ENCODE measurements around the gene HOMER2. TPM values are rescaled to one million over a fixed set of nuclear protein-coding genes. Genes with fewer than 3 reads are reported as not detected.

Gene HOMER2
- total RNA-seq, 1 experiment from 2014 or later, result 14.2 TPM

DNA sequence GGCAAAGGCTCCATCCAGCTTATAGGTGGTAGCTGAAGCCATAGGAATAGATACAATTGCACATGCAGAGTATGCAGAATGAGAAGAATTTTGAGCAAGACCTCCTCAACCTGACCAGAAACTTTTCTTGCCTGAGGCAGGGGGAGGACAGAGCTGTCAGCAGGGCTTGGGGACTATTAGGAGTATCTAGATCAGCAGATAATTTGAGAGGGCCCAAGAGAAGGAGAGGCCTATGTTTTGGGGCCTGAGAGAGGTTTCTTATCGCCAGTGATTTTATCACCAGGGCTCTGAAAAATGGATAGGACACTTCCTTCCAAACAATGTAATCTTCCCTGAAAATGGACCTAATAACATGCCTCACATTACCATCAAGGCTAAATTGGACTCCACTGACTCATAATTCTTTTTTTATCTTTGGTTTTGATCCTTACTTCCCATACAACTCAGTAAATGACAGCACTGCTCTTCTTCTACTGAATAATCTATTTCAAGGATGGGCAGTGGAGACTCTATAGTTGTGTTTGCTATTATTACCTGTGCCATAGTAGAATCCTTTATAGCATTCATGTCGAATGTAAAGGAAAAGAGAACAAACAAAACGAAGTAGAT is 17.7 kb upstream of the HOMER2 start:
- no peaks in the 10 kb centered on the region for H3K4me1 ChIP-seq (ENCODE audit: insufficient read depth, low read length)
- H2BK5ac ChIP-seq (ENCODE audit: insufficient read length, low read length), result no peak overlapping the region
- H3K27me3 ChIP-seq (ENCODE audit: insufficient read depth, low read length), result no peaks in the 10 kb centered on the region
- H3K23me2 ChIP-seq (ENCODE audit: insufficient read length, low read depth, low read length, poor library complexity, severe bottlenecking), result no peaks in the 10 kb centered on the region
- H4K20me1 ChIP-seq (ENCODE audit: control insufficient read depth, insufficient read depth, insufficient read length), result no peaks in the 10 kb centered on the region
- H3K23ac ChIP-seq (ENCODE audit: insufficient read length, low read depth, low read length), result no peak overlapping the region
- Mint-ChIP-seq H3K4me1 (no peaks in the 10 kb centered on the region), H3K27ac (no peak overlapping the region), H3K27me3 (ENCODE audit: low read depth) (peaks cover 6% of the 10 kb centered on the region), H3K4me3 (no peak overlapping the region), H3K9me3 (no peaks in the 10 kb centered on the region), H3K36me3 (ENCODE audit: insufficient read depth in 1 of 3, low read depth in 3 of 3) (no peaks in the 10 kb centered on the region)
- no peak overlapping the region for H3K18ac ChIP-seq (ENCODE audit: insufficient read length, low read depth, low read length)
- no peak overlapping the region for H2BK20ac ChIP-seq (ENCODE audit: low read depth, low read length, poor library complexity, severe bottlenecking)
- H3K4me2 ChIP-seq (ENCODE audit: insufficient read depth, insufficient read length, low read length), result no peak overlapping the region
- no peak overlapping the region for H4K91ac ChIP-seq (ENCODE audit: insufficient read length, low read depth, low read length)
- H2AFZ ChIP-seq (ENCODE audit: low read length), result no peak overlapping the region
- no peaks in the 10 kb centered on the region for H3K79me2 ChIP-seq (ENCODE audit: insufficient read depth, low read length)
- TF ChIP-seq, protein P1, sequence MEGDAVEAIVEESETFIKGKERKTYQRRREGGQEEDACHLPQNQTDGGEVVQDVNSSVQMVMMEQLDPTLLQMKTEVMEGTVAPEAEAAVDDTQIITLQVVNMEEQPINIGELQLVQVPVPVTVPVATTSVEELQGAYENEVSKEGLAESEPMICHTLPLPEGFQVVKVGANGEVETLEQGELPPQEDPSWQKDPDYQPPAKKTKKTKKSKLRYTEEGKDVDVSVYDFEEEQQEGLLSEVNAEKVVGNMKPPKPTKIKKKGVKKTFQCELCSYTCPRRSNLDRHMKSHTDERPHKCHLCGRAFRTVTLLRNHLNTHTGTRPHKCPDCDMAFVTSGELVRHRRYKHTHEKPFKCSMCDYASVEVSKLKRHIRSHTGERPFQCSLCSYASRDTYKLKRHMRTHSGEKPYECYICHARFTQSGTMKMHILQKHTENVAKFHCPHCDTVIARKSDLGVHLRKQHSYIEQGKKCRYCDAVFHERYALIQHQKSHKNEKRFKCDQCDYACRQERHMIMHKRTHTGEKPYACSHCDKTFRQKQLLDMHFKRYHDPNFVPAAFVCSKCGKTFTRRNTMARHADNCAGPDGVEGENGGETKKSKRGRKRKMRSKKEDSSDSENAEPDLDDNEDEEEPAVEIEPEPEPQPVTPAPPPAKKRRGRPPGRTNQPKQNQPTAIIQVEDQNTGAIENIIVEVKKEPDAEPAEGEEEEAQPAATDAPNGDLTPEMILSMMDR (conservative IDR thresholded peaks at IDR 0.05), result no peak
- WGBS (ENCODE audit: extremely low coverage, insufficient read length, low lambda C conversion rate), result no CpG with 5 or more reads among the region's 3 CpGs
- no peak overlapping the region for H3K4ac ChIP-seq (ENCODE audit: low read depth, low read length)
- H3K9ac ChIP-seq (ENCODE audit: extremely low read depth, insufficient read length, low read length), result no peak overlapping the region
- H2BK120ac ChIP-seq (ENCODE audit: low read depth, low read length, poor library complexity, severe bottlenecking), result no peak overlapping the region
- H3K27ac ChIP-seq (ENCODE audit: insufficient read length, low read depth, low read length), result no peak overlapping the region
- no peak overlapping the region for H3T11ph ChIP-seq (ENCODE audit: low read length)
- no peak overlapping the region for H3K14ac ChIP-seq (ENCODE audit: insufficient read depth, low read length)
- H4K5ac ChIP-seq (ENCODE audit: insufficient read length, low read depth, low read length), result no peak overlapping the region
- H2BK12ac ChIP-seq (ENCODE audit: insufficient read length, low read depth, low read length), result no peak overlapping the region
- no peak for DNase-seq
- no peak overlapping the region for H4K8ac ChIP-seq (replicated peaks; ENCODE audit: insufficient read length, low read depth, low read length)
- H2AK5ac ChIP-seq (ENCODE audit: insufficient read length, low read length), result no peak overlapping the region
- no peak overlapping the region for H2BK15ac ChIP-seq (ENCODE audit: low read depth, low read length)
- no peaks in the 10 kb centered on the region for H3K79me1 ChIP-seq (ENCODE audit: insufficient read depth, low read depth, low read length, poor library complexity, severe bottlenecking)
- H3K56ac ChIP-seq (ENCODE audit: insufficient read length, low read depth, low read length), result no peak overlapping the region
- H3K9me3 ChIP-seq (ENCODE audit: control insufficient read depth, low read depth, low read length), result no peaks in the 10 kb centered on the region

All from H9 (cell line).